Endothelial cell of umbilical vein (primary cell): Measurements from ENCODE around the gene TPM1. TPM values are rescaled to one million over a fixed set of nuclear protein-coding genes. Genes with fewer than 3 reads are reported as not detected.

ENCODE experiments used
- BruUV-seq: library from RNA; stranded (reverse); fragments of 400-500 nt; replicated peaks from 2 replicates; lab custom pipeline; 2021; lab: Mats Ljungman, UMichigan
- CTCF ChIA-PET: fragments of 300-600, 350-600 bp; sonication (Branson Sonifier 250); formaldehyde crosslinking; loops from one replicate; lab custom pipeline; 2021; ENCODE audit warnings: antibody characterized with exemption, inconsistent platforms; lab: Charles Lee
- POLR2A ChIA-PET: fragments of 300-600, 350-600 bp; sonication (Branson Sonifier 250); formaldehyde crosslinking; loops from one replicate; lab custom pipeline; 2021; ENCODE audit warnings: antibody characterized with exemption, inconsistent platforms; lab: Charles Lee
- DNase-seq: peaks from one replicate; pipeline ENCODE4 v3.0.0-alpha.2; 2011; ENCODE audit warnings: low read depth, low spot score
- FAIRE-seq: peaks from 2 replicates; lab custom pipeline; 2011; peaks lifted over from hg19 to GRCh38; lab: Jason Lieb, UNC
- H2AFZ ChIP-seq: 2 replicates; pipeline ENCODE4 v1.6.0; 2012; ENCODE audit warnings: low read depth, low read length, control low read depth, inconsistent platforms
- H3K27ac ChIP-seq: 2 replicates; pipeline ENCODE4 v1.5.1; 2011; ENCODE audit warnings: low read depth, mild to moderate bottlenecking, control low read depth, low read length, moderate library complexity; ENCODE audit not compliant: insufficient read depth
- H3K27me3 ChIP-seq, 2 experiments: 2 replicates each; pipeline versions ENCODE4 v1.6.0 to v1.6.1; 2011; ENCODE audit warnings: low read length in 2 of 2, mixed read lengths in 1 of 2; ENCODE audit not compliant: control insufficient read depth in 2 of 2, insufficient read depth in 2 of 2
- H3K36me3 ChIP-seq, 2 experiments: 2 replicates in 1 of 2; 3 replicates in 1 of 2; pipeline ENCODE4 v1.5.1; 2011; ENCODE audit warnings: low read length in 2 of 2, mild to moderate bottlenecking in 1 of 2, moderate library complexity in 1 of 2; ENCODE audit not compliant: control insufficient read depth in 2 of 2, insufficient read depth in 2 of 2; ENCODE audit errors: extremely low read depth in 1 of 2
- H3K4me1 ChIP-seq: 3 replicates; pipeline ENCODE4 v1.5.1; 2011; ENCODE audit warnings: mild to moderate bottlenecking, low read length; ENCODE audit not compliant: control insufficient read depth, insufficient read depth; ENCODE audit errors: extremely low read depth
- H3K4me2 ChIP-seq: 2 replicates; pipeline ENCODE4 v1.6.1; 2011; ENCODE audit warnings: low read length, control low read depth, mixed read lengths; ENCODE audit not compliant: insufficient read depth
- H3K4me3 ChIP-seq, 3 experiments: fragments of 200-600 bp in 1 of 3; sonication (generic), shearing (Covaris generic) in 1 of 3; replicated peaks in 1 of 3; 2 replicates each; pipeline ENCODE4 v1.5.1; 2011 to 2016; ENCODE audit warnings: control low read depth in 3 of 3, low read length in 3 of 3, mild to moderate bottlenecking in 2 of 3, inconsistent platforms in 1 of 3, low read depth in 1 of 3, moderate library complexity in 1 of 3; ENCODE audit not compliant: insufficient read depth in 1 of 3
- H3K79me2 ChIP-seq: 2 replicates; pipeline ENCODE4 v1.6.0; 2012; ENCODE audit warnings: low read length, inconsistent platforms; ENCODE audit not compliant: control insufficient read depth, insufficient read depth
- H3K9ac ChIP-seq: replicated peaks from 2 replicates; pipeline ENCODE3; 2011; ENCODE audit warnings: low read length, control low read depth; ENCODE audit not compliant: insufficient read depth; ENCODE audit errors: extremely low read depth
- H3K9me1 ChIP-seq: replicated peaks from 3 replicates; pipeline ENCODE4 v1.6.0; 2011; ENCODE audit warnings: mild to moderate bottlenecking, low read length; ENCODE audit not compliant: control insufficient read depth, insufficient read depth; ENCODE audit errors: extremely low read depth
- H3K9me3 ChIP-seq: replicated peaks from 2 replicates; pipeline ENCODE4 v1.5.1; 2012; ENCODE audit warnings: low read length, inconsistent platforms; ENCODE audit not compliant: control insufficient read depth, insufficient read depth
- H4K20me1 ChIP-seq: replicated peaks from 2 replicates; pipeline ENCODE3; 2011; ENCODE audit warnings: mild to moderate bottlenecking, low read length; ENCODE audit not compliant: control insufficient read depth, insufficient read depth; ENCODE audit errors: extremely low read depth
- EZH2 ChIP-seq: IDR thresholded peaks from 2 replicates; pipeline ENCODE4 v1.6.1; 2012; ENCODE audit warnings: borderline replicate concordance, low read depth, mild to moderate bottlenecking, moderate library complexity, low read length, inconsistent platforms; ENCODE audit not compliant: severe bottlenecking
- FOS ChIP-seq: IDR thresholded peaks from 2 replicates; pipeline ENCODE4 v1.6.1; 2011; ENCODE audit warnings: mild to moderate bottlenecking, low read length, moderate library complexity, borderline replicate concordance; ENCODE audit not compliant: insufficient read depth
- GATA2 ChIP-seq: IDR thresholded peaks from 2 replicates; pipeline ENCODE4 v1.7.0; 2011; ENCODE audit warnings: low read depth, mild to moderate bottlenecking, moderate library complexity, mixed read lengths, low read length; ENCODE audit not compliant: insufficient read length, insufficient read depth
- JUN ChIP-seq: IDR thresholded peaks from 2 replicates; pipeline ENCODE4 v1.6.1; 2011; ENCODE audit warnings: borderline replicate concordance, low read depth; ENCODE audit not compliant: insufficient read length, insufficient read depth
- MYC ChIP-seq: IDR thresholded peaks from one replicate; pipeline ENCODE4 v1.6.1; 2011; ENCODE audit warnings: mild to moderate bottlenecking, low read depth, low read length
- POLR2A ChIP-seq: IDR thresholded peaks from 2 replicates; pipeline ENCODE4 v1.6.1; 2012; ENCODE audit warnings: low read depth, mild to moderate bottlenecking, control low read depth, low read length
- POLR2AphosphoS5 ChIP-seq: IDR thresholded peaks from 2 replicates; pipeline ENCODE4 v1.6.1; 2012; ENCODE audit warnings: low read depth, mild to moderate bottlenecking, control low read depth, low read length, moderate library complexity; ENCODE audit not compliant: insufficient read depth
- dilution Hi-C: fragments of 300-500 bp; cut with MboI; formaldehyde crosslinking; loops from one replicate; pipeline ENCODE4 v1.15.0; 2019; ENCODE audit warnings: low sequenced_read_pairs; ENCODE audit not compliant: extremely low pct_ligation_motif_present
- intact Hi-C: fragments of 100-400 bp; cut with micrococcal nuclease; formaldehyde crosslinking; loops from one replicate; pipeline ENCODE4 v1.10.0; 2022
- polyA plus RNA-seq, 4 experiments: library from polyadenylated mRNA; depleted of rRNA in 3 of 4; stranded (reverse) in 3 of 4; unstranded in 1 of 4; fragments of >200 nt; gene quantifications; 2 replicates each; pipeline versions ENCODE4 v1.2.1 to v1.2.3, GENCODE V29; 2011 to 2012; ENCODE audit warnings: missing spikeins in 1 of 4
- total RNA-seq: library from RNA; stranded (reverse); gene quantifications from 2 replicates; pipeline ENCODE4 v1.2.3, GENCODE V29; 2021
- TF ChIP-seq, protein P1 (sequence below), 2 donors: IDR thresholded peaks; 1 replicate in 1 of 2; 2 replicates in 1 of 2; pipeline ENCODE4 v1.5.1; 2011; ENCODE audit warnings: low read length in 2 of 2, mild to moderate bottlenecking in 2 of 2, moderate library complexity in 2 of 2, control low read depth in 1 of 2, inconsistent platforms in 1 of 2, low read depth in 1 of 2; ENCODE audit not compliant: insufficient read depth in 1 of 2; ENCODE audit errors: extremely low read depth in 1 of 2
- TF ChIP-seq, protein P2 (sequence below): IDR thresholded peaks from 2 replicates; pipeline ENCODE4 v1.6.1; 2011; ENCODE audit not compliant: insufficient read depth, insufficient read length

The TPM1 gene
- total and polyA plus RNA-seq, 2 donors (not counting 3 experiments of a cell fraction or from before 2014, with no cell fraction given) = 518 to 558 TPM

DNA sequence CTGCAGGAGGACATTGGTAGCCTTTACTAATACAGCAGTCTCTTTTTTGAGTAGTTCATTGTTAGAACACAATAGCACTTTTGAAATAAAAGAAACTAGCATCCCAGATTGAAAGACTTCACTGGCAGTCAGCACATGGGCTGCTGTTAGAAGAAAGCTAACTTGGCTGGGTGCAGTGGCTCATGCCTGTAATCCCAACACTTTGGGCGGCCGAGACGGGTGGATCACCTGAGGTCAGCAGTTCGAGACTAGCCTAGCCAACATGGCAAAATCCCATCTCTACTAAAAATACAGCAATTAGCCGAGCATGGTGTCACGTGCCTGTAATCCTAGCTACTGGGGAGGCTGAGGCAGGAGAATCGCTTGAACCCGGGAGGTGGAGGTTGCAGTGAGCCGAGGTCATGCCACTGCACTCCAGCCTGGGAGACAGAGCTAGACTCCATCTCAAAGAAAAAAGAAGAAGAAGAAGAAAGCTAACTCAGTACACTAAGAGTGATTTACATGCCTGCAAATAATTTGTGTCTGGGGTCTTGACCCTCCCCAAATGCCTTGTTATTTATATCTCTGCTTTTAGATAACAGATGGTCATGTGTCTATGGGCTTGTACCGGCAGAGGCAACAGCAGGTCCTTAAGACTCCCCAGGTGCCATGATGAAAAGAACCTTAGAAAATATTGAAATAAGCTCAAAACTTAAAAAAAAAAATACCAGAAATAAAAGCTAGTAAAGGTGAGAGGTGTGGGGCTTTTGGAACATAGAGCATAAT, 9.7 kb downstream of the TPM1 start:
- BruUV-seq = no TSS peak
- H3K9me3 ChIP-seq = no peaks in the 10 kb centered on the region
- H4K20me1 ChIP-seq = peaks cover 2% of the 10 kb centered on the region
- H3K4me1 ChIP-seq = peaks cover 66% of the 10 kb centered on the region
- intact Hi-C loops = loop anchor here (5.0 kb wide), 1 partner anchor 450 kb away; the partner anchor contains the start of gene USP3
- no peaks in the 10 kb centered on the region for H3K9me1 ChIP-seq
- ChIA-PET POLR2A (interaction anchor here (2.4 kb wide), 1 partner anchor 10 kb away, joined by 6 read pairs; the partner anchor contains the start of gene TPM1), CTCF (interaction anchor here (1.0 to 2.0 kb wide), 2 partner anchors 205 to 270 kb away, joined by 4 to 8 read pairs; no protein-coding TSS in a partner anchor)
- peaks cover 7 to 12% of the 10 kb centered on the region in 2 experiments for H3K36me3 ChIP-seq
- H3K27me3 ChIP-seq = no peaks in the 10 kb centered on the region
- no peak overlapping the region for H3K9ac ChIP-seq
- DNase-seq = no peak
- H3K4me3 ChIP-seq = no peak overlapping the region
- dilution Hi-C loops = no loop called here
- H3K79me2 ChIP-seq = peaks cover 78% of the 10 kb centered on the region
- no peak overlapping the region for H2AFZ ChIP-seq
- H3K4me2 ChIP-seq = peak overlapping the region; percentile 7
- no peak for FAIRE-seq
- peak overlapping the region; percentile 67 for H3K27ac ChIP-seq
- TF ChIP-seq, protein P1, sequence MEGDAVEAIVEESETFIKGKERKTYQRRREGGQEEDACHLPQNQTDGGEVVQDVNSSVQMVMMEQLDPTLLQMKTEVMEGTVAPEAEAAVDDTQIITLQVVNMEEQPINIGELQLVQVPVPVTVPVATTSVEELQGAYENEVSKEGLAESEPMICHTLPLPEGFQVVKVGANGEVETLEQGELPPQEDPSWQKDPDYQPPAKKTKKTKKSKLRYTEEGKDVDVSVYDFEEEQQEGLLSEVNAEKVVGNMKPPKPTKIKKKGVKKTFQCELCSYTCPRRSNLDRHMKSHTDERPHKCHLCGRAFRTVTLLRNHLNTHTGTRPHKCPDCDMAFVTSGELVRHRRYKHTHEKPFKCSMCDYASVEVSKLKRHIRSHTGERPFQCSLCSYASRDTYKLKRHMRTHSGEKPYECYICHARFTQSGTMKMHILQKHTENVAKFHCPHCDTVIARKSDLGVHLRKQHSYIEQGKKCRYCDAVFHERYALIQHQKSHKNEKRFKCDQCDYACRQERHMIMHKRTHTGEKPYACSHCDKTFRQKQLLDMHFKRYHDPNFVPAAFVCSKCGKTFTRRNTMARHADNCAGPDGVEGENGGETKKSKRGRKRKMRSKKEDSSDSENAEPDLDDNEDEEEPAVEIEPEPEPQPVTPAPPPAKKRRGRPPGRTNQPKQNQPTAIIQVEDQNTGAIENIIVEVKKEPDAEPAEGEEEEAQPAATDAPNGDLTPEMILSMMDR (IDR thresholded peaks at IDR 0.05; ENCODE audit: extremely low read depth in 1 of 2, insufficient read depth in 1 of 2, low read depth in 1 of 2, low read length in 2 of 2) = no peak
- no peak for TF ChIP-seq POLR2AphosphoS5
- no peak for TF ChIP-seq MYC
- no peak for TF ChIP-seq GATA2
- TF ChIP-seq EZH2 = no peak
- TF ChIP-seq JUN = no peak
- TF ChIP-seq POLR2A = no peak
- no peak for TF ChIP-seq FOS
- TF ChIP-seq, protein P2, sequence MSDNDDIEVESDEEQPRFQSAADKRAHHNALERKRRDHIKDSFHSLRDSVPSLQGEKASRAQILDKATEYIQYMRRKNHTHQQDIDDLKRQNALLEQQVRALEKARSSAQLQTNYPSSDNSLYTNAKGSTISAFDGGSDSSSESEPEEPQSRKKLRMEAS = no peak
